HG03565 (cell line): ENCODE data around the gene YPEL4.
"Not testable (repeated sequence)": the region's sequence is repeated elsewhere in the genome, so short reads cannot be mapped to it uniquely, and the experiment has no call there.

ENCODE experiments used
- ATAC-seq: cut with Tn5 transposase; IDR thresholded peaks from one replicate; pipeline ENCODE4 v1.9.1; 2021; ENCODE audit warnings: mild to moderate bottlenecking, moderate library complexity; ENCODE audit not compliant: unreplicated experiment

The YPEL4 gene

DNA sequence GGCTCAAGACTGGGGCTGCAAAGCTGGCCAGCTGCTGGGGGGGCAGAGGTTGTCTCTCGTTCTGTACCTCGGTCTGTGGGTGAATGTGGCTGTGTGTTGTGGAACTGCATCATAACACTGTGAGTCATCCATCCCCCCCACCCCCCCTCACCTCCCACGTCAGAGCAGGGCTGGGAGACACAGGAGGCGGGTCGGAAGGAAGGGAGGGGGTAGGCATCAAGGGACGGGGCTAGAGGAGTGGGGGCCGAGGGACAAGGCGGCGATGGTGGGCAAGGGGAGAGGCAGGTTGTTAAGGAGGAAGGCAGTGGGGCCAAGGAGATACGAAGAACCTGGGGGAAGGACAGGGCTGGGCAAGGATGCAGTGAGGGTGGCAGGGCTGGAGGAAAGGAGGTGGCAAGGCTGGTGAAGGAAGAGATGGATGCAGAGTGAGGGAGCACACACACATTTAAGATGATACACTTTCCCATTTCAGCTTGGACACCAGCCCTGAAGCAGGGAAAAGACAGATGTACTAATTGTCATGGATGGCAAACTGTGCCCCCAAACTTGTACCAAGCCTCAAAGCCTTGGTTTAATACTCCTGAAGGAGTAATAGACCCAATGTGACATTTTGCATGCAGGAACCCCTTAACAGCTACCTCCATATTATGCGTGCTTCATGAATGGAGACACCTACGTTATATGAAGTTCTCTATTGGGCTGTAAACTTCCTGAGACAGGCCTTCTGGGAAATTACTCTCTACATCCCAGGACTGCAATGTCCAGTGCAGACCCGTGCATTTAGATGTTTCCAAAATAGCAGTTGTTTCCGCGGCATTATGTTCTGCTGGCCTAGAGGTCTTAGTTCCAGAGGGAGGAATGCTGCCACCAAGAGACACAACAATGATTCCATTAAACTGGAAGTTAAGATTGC, at the start of gene YPEL4:
Gene YPEL4, minus strand, starts transcription at position 87 of the 913 bp plus-strand sequence. CDS start 2,805 bp downstream, outside the sequence.
- no peak for ATAC-seq

GRCh38 chr11:57698843-57699365, 49.2 kb upstream of the YPEL4 start:
- ATAC-seq: no peak

- not testable (repeated sequence) for ATAC-seq
Observed at GRCh38 chr11:57690474-57690873, 40.8 kb upstream of the YPEL4 start.

GRCh38 chr11:57681168-57681567, 31.5 kb upstream of the YPEL4 start:
- no peak for ATAC-seq

- ATAC-seq: no peak
Observed at GRCh38 chr11:57680552-57680874, 30.8 kb upstream of the YPEL4 start.

GRCh38 chr11:57679396-57679795, 29.7 kb upstream of the YPEL4 start:
- no peak for ATAC-seq

DNA sequence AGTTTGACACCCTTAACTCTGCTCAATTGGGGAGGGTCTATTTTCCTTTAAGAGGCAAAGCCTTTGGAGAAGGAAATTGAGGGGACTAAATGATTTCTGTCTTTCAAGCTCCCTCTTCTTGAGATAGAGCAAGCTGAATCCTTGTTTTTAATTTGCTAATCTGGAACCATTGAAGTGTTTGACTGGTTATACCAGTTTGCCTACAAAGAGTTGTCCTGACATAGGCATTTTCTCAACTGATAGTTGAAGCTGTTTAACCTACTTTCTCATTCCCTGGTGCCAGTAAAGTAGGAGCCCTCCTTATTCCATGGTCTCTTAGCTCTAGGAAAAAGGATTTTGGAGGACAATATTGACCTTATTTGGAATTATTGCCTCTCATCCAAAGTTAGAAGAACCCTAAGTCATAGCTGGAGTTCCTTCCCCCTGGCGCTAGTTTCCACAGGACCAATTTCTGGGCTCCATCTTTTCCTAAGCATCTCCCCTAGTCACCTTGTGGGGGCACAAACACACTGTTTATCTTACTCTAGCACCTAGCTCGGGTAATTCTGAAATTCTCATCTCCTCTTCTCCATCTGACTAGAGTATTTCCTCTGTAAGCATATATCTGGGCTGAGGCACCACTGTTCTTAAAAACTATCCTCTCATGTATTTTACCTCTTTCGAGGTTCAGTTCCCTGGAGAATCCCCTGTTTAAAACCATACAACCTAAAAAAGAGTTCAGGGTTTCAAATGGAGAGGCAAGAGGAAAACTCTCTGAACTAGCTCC, 25.6 kb upstream of the YPEL4 start:
- ATAC-seq: no peak

GRCh38 chr11:57674251-57674650, 24.5 kb upstream of the YPEL4 start:
- ATAC-seq: no peak

DNA sequence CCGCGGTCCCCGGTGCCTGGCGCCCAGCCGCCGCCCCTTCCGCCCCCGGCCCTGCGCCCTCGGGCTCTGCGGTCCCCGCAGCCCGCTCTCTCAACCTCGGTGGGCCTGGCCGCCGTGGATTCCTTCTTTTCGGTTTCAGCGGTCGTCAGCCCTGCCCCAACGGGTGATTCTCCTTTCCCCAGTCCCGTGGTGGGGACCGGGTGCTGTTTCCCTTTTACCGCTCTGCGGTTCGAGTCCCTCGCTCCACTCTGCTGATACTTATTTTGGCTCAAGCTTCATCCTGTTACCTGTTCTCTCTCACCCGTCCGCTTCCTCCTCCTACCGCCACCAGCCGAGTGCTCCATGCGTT, 18.7 kb upstream of the YPEL4 start:
- ATAC-seq: peak; percentile 2

GRCh38 chr11:57667736-57668433, 18.2 kb upstream of the YPEL4 start, which contains the start of gene ZDHHC5:
ZDHHC5 (plus strand) TSS chr11:57668114; CDS start chr11:57673091, 4,977 bp downstream.
- peak; percentile 82 for ATAC-seq

- ATAC-seq: peak; percentile 42
Observed at GRCh38 chr11:57667117-57667735, 17.5 kb upstream of the YPEL4 start.

DNA sequence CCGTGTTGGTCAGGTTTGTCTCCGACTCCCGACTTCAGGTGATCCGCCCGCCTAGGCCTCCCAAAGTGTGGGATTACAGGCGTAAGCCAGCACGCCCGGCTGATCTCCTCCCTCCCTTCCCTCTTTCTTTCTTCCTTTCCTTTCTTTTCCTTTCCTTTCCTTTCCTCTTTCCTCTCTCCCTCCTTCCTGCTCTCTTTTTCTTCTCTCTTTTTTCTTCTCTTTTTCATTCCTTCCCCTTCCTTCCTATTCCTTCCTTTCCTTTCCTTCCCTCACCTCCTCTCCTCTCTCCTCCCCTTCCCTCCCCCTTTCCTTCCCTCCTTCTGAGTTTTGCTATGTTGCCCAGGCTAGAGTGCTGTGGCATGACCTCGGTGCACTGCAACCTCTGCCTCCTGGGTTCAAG, 14.3 kb upstream of the YPEL4 start:
- ATAC-seq: no peak

DNA sequence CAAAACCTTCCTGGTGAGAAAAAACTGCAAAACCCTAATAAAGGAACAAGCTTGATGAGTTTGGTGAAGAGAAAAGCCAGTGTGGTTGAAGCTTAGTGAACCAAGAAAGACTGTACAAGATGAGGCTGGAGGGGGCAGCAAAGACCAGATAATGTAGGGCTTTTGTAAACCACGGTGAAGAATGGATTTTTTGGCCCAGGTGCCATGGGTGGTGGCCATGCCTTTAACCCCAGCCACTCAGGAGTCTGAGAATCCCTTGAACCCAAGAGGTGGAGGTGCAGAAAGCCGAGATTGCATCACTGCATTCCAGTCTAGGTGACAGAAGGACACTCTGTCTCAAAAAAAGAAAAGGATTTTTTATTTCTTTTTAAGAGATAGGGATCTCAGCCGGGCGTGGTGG, 13.2 kb upstream of the YPEL4 start:
- ATAC-seq: no peak

GRCh38 chr11:57659669-57660068, 10.0 kb upstream of the YPEL4 start:
- no peak for ATAC-seq

DNA sequence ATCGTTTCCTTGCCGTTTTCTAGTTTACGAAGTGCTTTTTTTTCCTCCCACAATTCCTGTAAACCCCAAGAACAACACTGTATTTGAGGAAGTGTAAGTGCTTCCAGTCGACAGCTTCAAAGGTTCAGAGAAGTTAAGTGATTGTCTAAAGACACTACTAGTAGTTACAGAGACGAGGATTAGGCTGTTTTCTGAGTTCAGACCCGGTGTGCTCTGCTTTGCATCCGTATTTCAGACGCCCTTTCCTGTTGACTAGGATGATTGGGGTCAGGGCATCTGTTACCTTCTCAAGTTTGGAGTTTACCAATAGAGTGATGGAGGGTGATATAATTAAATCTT, 8.3 kb upstream of the YPEL4 start:
- ATAC-seq: no peak

DNA sequence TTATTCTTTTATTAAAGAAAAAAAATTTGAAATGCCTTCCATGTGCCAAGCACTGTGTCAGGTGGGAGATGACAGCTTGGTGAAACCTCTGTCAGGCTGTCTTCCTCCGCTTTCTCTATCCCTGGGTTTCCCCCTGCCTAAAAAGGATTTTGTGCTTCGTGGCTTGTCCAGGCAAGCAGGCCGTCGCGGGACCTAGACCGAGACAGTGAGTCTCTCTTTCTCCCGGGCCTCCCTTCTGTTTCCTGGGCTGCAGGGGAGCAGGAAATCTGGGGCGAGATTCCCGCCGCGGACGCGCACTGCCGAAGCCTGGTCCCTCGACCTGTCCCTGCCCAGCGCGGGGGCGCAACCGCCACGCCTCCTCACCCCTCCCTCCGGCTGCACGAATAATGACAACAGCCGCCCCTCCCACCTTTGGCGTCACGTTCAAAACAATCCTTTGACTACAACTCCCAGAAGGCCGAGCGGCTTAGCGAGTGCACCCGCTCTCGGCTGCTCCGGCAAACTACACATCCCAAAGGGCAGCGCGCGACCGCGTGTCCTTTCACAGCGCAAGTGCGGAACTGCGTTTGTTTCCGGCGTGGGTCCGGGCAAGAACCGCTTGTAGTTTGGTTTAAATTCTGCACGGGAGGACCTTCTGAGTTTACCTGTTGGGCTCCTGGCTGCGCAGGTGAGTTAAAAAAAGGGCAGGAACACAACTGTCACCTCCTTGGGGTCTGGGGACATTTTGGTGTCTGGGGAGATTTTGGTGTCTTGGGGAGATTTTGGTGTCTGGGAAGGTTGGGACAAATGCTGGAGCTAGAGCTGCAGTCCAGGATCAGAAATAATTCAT, 7.7 kb upstream of the YPEL4 start, which contains the start of gene CLP1:
Gene CLP1, plus strand, starts transcription at position 569 of the 829 bp plus-strand sequence. CDS start 1,715 bp downstream, outside the sequence.
- peak; percentile 99 for ATAC-seq

GRCh38 chr11:57656885-57657193, 7.1 kb upstream of the YPEL4 start:
- ATAC-seq: no peak

DNA sequence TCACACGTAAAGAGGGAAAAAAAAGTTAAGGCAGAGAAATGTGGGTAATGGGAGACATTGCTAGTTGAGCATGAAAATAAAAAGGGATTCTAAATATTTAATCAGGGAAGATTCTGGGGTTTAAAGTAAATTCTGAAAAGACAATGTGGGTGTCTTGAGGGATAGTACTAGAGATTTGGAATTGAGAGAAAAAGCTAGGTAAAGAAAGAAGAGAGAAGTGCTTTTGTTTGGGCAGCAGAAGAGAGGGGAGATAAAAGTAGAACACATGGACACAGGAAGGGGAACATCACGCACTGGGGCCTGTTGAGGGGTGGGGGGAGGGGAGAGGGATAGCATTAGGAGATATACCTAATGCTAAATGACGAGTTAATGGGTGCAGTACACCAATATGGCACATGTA, 3.5 kb upstream of the YPEL4 start:
- ATAC-seq: no peak

DNA sequence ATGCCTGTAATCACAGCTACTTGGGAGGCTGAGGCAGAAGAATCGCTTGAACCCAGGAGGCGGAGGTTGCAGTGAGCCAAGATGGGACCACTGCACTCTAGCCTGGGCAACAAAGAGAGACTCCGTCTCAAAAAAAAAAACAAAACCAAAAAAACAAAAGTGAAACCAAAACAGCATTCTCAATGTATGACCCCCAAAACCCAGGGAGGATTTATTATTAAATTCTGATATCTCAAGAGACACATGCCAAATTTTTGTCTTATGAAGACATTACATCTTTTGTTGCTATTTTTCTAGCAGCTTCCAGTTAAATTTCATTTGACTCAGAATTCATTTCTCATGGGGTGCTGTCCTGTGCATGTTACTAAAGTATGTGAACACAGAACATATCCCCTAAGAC, 3.0 kb upstream of the YPEL4 start:
- ATAC-seq: no peak

GRCh38 chr11:57652230-57652629, 2.5 kb upstream of the YPEL4 start:
- not testable (repeated sequence) for ATAC-seq
